Ovary (tissue), 9 donors: ENCODE data around the gene PIGN. TPM values are rescaled to one million over a fixed set of nuclear protein-coding genes. Genes with fewer than 3 reads are reported as not detected.

Experiments used
- DNase-seq, 5 donors: peaks; one replicate each; pipeline ENCODE4 v3.0.0-alpha.2; 2019 to 2020
- H3K27ac ChIP-seq, 2 donors: fragments of 200-600 bp; one replicate each; pipeline versions ENCODE4 v1.5.1 to v1.8.0; 2019 to 2022
- H3K27me3 ChIP-seq: fragments of 200-600 bp; one replicate; pipeline ENCODE4 v1.8.0; 2022
- H3K36me3 ChIP-seq: fragments of 200-600 bp; sonication (generic); one replicate; pipeline ENCODE4 v1.5.1; 2019
- H3K4me1 ChIP-seq: one replicate; pipeline ENCODE4 v1.8.1; 2013; ENCODE audit warnings: mild to moderate bottlenecking, moderate library complexity; ENCODE audit not compliant: insufficient read depth
- H3K4me3 ChIP-seq: fragments of 200-600 bp; sonication (generic); one replicate; pipeline ENCODE4 v1.5.1; 2017
- H3K9me3 ChIP-seq, 2 donors: fragments of 200-600 bp in 1 of 2; sonication (generic) in 1 of 2; one replicate each; pipeline versions ENCODE4 v1.5.1 to v1.8.1; 2013 to 2019; ENCODE audit warnings: mild to moderate bottlenecking in 1 of 2, moderate library complexity in 1 of 2
- CTCF ChIP-seq, 3 donors: fragments of 450-650 bp in 2 of 3; fragments of 200-600 bp in 1 of 3; IDR thresholded peaks; one replicate each; pipeline versions ENCODE4 v1.5.1 to v1.8.0; 2016 to 2022; ENCODE audit warnings: antibody characterized with exemption in 3 of 3, mild to moderate bottlenecking in 1 of 3
- EP300 ChIP-seq: sonication (generic); formaldehyde crosslinking; IDR thresholded peaks from one replicate; pipeline ENCODE4 v1.6.1; 2017; ENCODE audit warnings: antibody characterized with exemption
- POLR2A ChIP-seq: fragments of 450-650 bp; IDR thresholded peaks from one replicate; pipeline ENCODE4 v1.6.1; 2017; ENCODE audit warnings: antibody characterized with exemption, mild to moderate bottlenecking, moderate library complexity
- WGBS, 3 donors: extraction: QIAGEN DNeasy Blood & Tissue Kit in 1 of 3; methylation state at CpG; one replicate each; pipeline versions ENCODE4 v1.1.5 to v1.1.7; 2013 to 2017; 5-methylcytosine and 5-hydroxymethylcytosine counted together
- intact Hi-C, 4 donors: fragments of 100-400 bp; cut with DNase I; formaldehyde crosslinking; loops; one replicate each; pipeline versions ENCODE4 v1.11.0 to v1.15.1; 2022 to 2023
- polyA plus RNA-seq, 2 donors: library from polyadenylated mRNA; stranded (reverse); fragments of 200-250 nt in 1 of 2; fragments of 350-450 nt in 1 of 2; fragmentation: Illumina TruSeq in 1 of 2; extraction: RNeasy Lipid Tissue Mini Kit (QIAGEN cat#74804) in 1 of 2; gene quantifications; one replicate each; pipeline ENCODE4 v1.2.3, GENCODE V29; 2013 to 2014
- total RNA-seq, 7 donors: library from RNA; depleted of rRNA in 2 of 7; stranded (reverse); fragments of >200 nt in 2 of 7; fragmentation: NEBNext Ultra II Directional in 3 of 7; extraction: Animal tissue kit (Norgen Biotek cat#: 25700) in 3 of 7; gene quantifications; one replicate each; pipeline versions ENCODE4 v1.1.0 to v1.2.4, GENCODE V29; 2016 to 2023
- donor health status: DM: no; HTN: no; CAD: no; lungs with moderate emphysema.
- donor health status: DM: no; HTN: no; CAD: no.
- donor health status: Bipolar disorder and iron deficiency.
- donor health status: DM: yes; HTN: yes; CAD: no.
- donor health status: DM: no; HTN: no; CAD: no.
- donor health status: DM: yes; HTN: yes; CAD: no.

PIGN gene
- total and polyA plus RNA-seq, 9 donors: 8.0 to 29.1 (median 25.6) TPM

DNA sequence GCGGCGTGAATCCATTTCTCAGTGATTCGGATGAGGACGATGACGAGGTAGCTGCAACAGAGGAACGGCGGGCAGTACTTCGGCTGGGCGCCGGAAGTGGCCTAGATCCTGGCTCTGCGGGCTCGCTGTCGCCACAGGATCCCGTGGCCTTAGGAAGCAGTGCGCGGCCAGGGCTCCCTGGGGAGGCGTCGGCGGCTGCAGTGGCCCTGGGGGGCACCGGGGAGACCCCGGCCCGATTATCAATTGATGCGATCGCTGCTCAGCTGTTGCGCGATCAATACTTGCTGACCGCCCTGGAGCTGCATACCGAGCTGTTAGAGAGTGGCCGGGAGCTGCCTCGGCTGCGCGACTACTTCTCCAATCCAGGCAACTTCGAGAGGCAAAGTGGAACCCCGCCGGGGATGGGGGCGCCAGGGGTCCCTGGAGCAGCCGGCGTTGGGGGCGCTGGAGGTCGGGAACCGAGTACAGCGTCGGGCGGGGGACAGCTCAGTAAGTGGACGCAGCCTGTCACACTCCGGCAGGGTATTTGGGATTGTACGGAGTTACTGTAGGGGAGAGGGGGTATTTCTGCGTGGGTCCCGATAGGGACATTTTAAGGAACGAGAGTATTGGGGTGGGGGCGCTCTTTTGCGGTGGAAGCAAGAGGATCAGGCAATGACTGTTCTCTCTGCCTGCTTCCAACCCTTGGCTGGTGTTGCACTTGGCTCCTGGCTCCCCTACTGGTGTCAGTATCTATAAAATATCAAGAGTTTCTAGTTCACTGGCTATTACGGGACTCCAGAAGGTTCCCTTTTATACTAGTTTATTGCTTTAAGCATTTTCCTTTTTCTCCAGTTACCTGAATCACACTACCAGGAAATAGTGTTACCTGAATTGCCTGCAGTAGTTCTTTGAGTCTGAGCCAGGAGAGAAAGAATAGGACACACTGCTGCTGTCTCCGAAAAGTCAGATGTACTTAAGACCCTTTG lies 971 bp upstream of the PIGN start:
- H3K27ac ChIP-seq: no peak overlapping the region
- no peaks in the 10 kb centered on the region for H3K9me3 ChIP-seq
- H3K36me3 ChIP-seq: no peaks in the 10 kb centered on the region
- DNase-seq: peak in 2 of 5 donors; percentile 17 to 37
- no peak for TF ChIP-seq EP300
- no peak for TF ChIP-seq CTCF (IDR thresholded peaks at IDR 0.05)
- TF ChIP-seq POLR2A: no peak
- peak overlapping the region; percentile 70 for H3K4me3 ChIP-seq
- H3K27me3 ChIP-seq: no peaks in the 10 kb centered on the region
- H3K4me1 ChIP-seq: peaks cover 7% of the 10 kb centered on the region
- 1 to 2% (median 1%) methylated on average over 53 to 54 of the region's 54 CpGs for WGBS, 3 donors
- intact Hi-C loops: loop anchor here (5.0 to 10.0 kb wide), 5 partner anchors 57 to 797 kb away; partner anchors contain the start of gene ZCCHC2 (in 1 of the 4)

DNA sequence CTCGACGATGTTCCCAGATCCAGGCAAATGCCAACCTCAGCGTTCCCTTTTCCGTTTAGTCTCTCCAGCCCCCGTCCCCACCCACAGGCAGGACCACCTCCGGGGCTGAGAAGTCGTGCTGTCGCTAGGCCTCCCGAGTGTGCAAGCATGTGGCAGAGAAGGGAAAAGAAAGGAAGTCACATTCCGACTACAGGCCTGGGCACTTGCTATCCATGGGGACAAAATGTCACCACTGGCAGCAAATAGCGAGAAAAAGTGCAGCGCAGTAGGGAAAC lies 420 bp downstream of the PIGN start:
- 0 to 1% (median 0%) methylated on average over 12 of the region's 12 CpGs for WGBS, 3 donors
- intact Hi-C loops: loop anchor here (5.0 to 10.0 kb wide), 5 partner anchors 58 to 798 kb away; partner anchors contain the start of gene ZCCHC2 (in 1 of the 4)
- Histone ChIP-seq H3K4me3 (peak overlapping the region; percentile 70), H3K27me3 (no peaks in the 10 kb centered on the region), H3K9me3 (no peaks in the 10 kb centered on the region), H3K27ac (peak overlapping the region in 1 of 2 donors; percentile 50), H3K4me1 (peaks cover 7% of the 10 kb centered on the region), H3K36me3 (no peaks in the 10 kb centered on the region)
- TF ChIP-seq CTCF (IDR thresholded peaks at IDR 0.05) (no peak), EP300 (no peak), POLR2A (no peak)
- no peak for DNase-seq

DNA sequence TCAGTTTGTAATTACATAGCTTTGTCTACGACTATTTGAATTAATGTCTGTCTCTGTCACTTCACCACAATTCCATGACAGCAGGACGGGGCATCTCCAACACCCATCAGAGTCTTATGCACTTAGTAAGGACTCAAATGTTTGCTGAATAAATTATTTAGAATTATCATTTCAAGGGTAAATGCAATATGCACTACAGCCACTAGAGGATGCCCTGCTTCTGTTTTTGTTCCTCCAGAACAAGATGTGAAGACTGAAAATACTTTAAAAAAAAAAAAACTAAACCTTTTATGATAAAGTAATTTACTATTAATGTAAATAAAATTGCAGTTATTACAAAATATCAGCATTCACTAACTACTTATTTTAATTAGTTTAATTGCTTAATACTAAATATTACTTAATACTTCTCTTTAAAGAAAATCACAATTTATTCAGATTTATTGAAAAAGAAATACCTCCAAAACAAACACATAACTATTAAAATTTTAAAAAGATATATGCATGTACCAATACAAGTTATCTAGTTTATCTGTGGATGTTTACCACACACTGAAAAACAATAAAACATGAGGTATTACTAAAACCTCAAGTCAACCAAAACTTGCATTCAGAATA lies 3.2 kb downstream of the PIGN start:
- WGBS, 3 donors: 2 to 5% (median 5%) methylated on average over 2 of the region's 2 CpGs
- TF ChIP-seq CTCF (IDR thresholded peaks at IDR 0.05) (peak; percentile 58 to 82 (median 81)), POLR2A (no peak), EP300 (no peak)
- intact Hi-C loops: loop anchor here (5.0 to 10.0 kb wide), 4 partner anchors 61 to 801 kb away; no protein-coding TSS in a partner anchor
- no peaks in the 10 kb centered on the region for H3K27me3 ChIP-seq
- H3K4me3 ChIP-seq: no peak overlapping the region
- H3K36me3 ChIP-seq: no peaks in the 10 kb centered on the region
- H3K27ac ChIP-seq: no peak overlapping the region
- H3K9me3 ChIP-seq: no peaks in the 10 kb centered on the region
- H3K4me1 ChIP-seq: peaks cover 2% of the 10 kb centered on the region
- DNase-seq: no peak

GRCh38 chr18:62182220-62182619 lies 4.6 kb downstream of the PIGN start:
- TF ChIP-seq EP300 (no peak), CTCF (IDR thresholded peaks at IDR 0.05) (no peak), POLR2A (no peak)
- WGBS, 3 donors: 88 to 93% (median 89%) methylated on average over 3 of the region's 3 CpGs
- Histone ChIP-seq H3K27ac (no peak overlapping the region), H3K4me1 (no peaks in the 10 kb centered on the region), H3K9me3 (no peaks in the 10 kb centered on the region), H3K4me3 (no peak overlapping the region), H3K36me3 (no peaks in the 10 kb centered on the region), H3K27me3 (no peaks in the 10 kb centered on the region)
- intact Hi-C loops: loop anchor here (5.0 to 10.0 kb wide), 4 partner anchors 63 to 803 kb away; no protein-coding TSS in a partner anchor
- no peak for DNase-seq
